GM23248 (cell line): ENCODE data around the gene MIER1.

Source experiments
- EZH2 ChIP-seq: fragments of 200-600 bp; sonication (generic); IDR thresholded peaks from 2 replicates; pipeline ENCODE4 v1.6.1; 2018; ENCODE audit warnings: antibody characterized with exemption, mild to moderate bottlenecking; ENCODE audit not compliant: insufficient read depth, poor library complexity, severe bottlenecking
- EZH2phosphoT487 ChIP-seq: fragments of 200-600 bp; sonication (generic); IDR thresholded peaks from 2 replicates; pipeline ENCODE4 v1.6.1; 2018; ENCODE audit warnings: antibody characterized with exemption, moderate library complexity, mild to moderate bottlenecking, low read depth; ENCODE audit not compliant: insufficient read depth

- no peak for TF ChIP-seq EZH2
- TF ChIP-seq EZH2phosphoT487: no peak
Observed at GRCh38 chr1:66889030-66889429, 35.8 kb upstream of the MIER1 start.
